ENCODE measurements around the gene GUCY1A2. TPM values are rescaled to one million over a fixed set of nuclear protein-coding genes. Genes with fewer than 3 reads are reported as not detected.

GUCY1A2 gene
- total RNA-seq, 4 donors from 2014 or later: 0.19 to 2.1 (median 0.86) TPM

- Histone ChIP-seq H3K27me3 (no peaks in the 10 kb centered on the region), H3K4me3 (no peak overlapping the region), H3K4me1 (peaks cover 0 to 8% (median 0%) of the 10 kb centered on the region in 3 donors), H3K9me3 (no peaks in the 10 kb centered on the region), H3K36me3 (no peaks in the 10 kb centered on the region), H3K27ac (no peak overlapping the region)
- WGBS, 2 donors: 33 to 34% methylated on average over 5 of the region's 5 CpGs
- intact Hi-C loops (cut with DNase I): loop anchor here (10.0 kb wide), 1 partner anchor 300 kb away; no protein-coding TSS in a partner anchor
- DNase-seq: no peak
- TF ChIP-seq POLR2A (IDR thresholded peaks at IDR 0.05) (no peak), CTCF (IDR thresholded peaks at IDR 0.05) (no peak)
Observed at GRCh38 chr11:106724293-106724892, 293.9 kb downstream of the GUCY1A2 start.

DNA sequence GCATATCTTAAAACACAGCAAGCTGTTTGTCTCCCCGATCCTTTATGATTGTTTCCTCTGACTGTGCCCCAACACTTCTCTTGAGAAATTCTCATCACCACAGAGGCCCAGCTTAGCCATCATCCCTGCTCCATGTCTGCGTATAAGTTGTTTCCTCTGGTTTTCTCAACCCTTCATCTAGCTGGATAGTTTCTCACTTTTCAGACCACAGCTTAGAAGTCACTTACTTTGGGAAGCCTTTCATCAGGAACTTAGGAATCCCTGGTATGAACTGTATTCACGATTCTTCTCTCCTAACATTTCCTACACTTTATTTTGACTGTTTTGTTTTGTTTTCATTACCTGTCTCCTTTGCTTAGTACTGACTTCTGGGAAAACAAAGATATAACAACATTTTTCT, 295.2 kb downstream of the GUCY1A2 start:
- no peaks in the 10 kb centered on the region for H3K27me3 ChIP-seq
- intact Hi-C loops (cut with DNase I): loop anchor here (10.0 kb wide), 1 partner anchor 302 kb away; no protein-coding TSS in a partner anchor

GRCh38 chr11:106717222-106717621, 301.1 kb downstream of the GUCY1A2 start:
- no peak for TF ChIP-seq POLR2A (IDR thresholded peaks at IDR 0.05)
- TF ChIP-seq CTCF (IDR thresholded peaks at IDR 0.05): no peak
- intact Hi-C loops (cut with DNase I): no loop called here
- 57 to 79% methylated on average over 2 of the region's 2 CpGs for WGBS, 2 donors

More for the DNA sequence above, 295.2 kb downstream of the GUCY1A2 start:
- H3K4me3 ChIP-seq: no peak overlapping the region
- WGBS, 2 donors: 80 to 81% methylated on average over 3 of the region's 3 CpGs
- TF ChIP-seq CTCF (IDR thresholded peaks at IDR 0.05) (no peak), POLR2A (IDR thresholded peaks at IDR 0.05) (no peak)
- H3K9me3 ChIP-seq: no peaks in the 10 kb centered on the region
- DNase-seq: no peak
- no peaks in the 10 kb centered on the region for H3K36me3 ChIP-seq
- peaks cover 0 to 8% (median 0%) of the 10 kb centered on the region in 3 donors for H3K4me1 ChIP-seq
- no peak overlapping the region for H3K27ac ChIP-seq

GRCh38 chr11:106714199-106714598, 304.1 kb downstream of the GUCY1A2 start:
- Histone ChIP-seq H3K27ac (no peak overlapping the region), H3K9me3 (no peaks in the 10 kb centered on the region), H3K4me3 (no peak overlapping the region), H3K27me3 (no peaks in the 10 kb centered on the region), H3K36me3 (no peaks in the 10 kb centered on the region), H3K4me1 (no peaks in the 10 kb centered on the region)
- 64 to 85% methylated on average over 1 of the region's 1 CpG for WGBS, 2 donors
- intact Hi-C loops (cut with DNase I): no loop called here
- DNase-seq: no peak
- TF ChIP-seq CTCF (IDR thresholded peaks at IDR 0.05) (no peak), POLR2A (IDR thresholded peaks at IDR 0.05) (no peak)

More at GRCh38 chr11:106717222-106717621, 301.1 kb downstream of the GUCY1A2 start:
- Histone ChIP-seq H3K4me1 (no peaks in the 10 kb centered on the region), H3K36me3 (no peaks in the 10 kb centered on the region), H3K4me3 (no peak overlapping the region), H3K9me3 (no peaks in the 10 kb centered on the region), H3K27me3 (no peaks in the 10 kb centered on the region), H3K27ac (no peak overlapping the region)
- no peak for DNase-seq

- Histone ChIP-seq H3K4me3 (no peak overlapping the region), H3K27me3 (no peaks in the 10 kb centered on the region), H3K27ac (no peak overlapping the region), H3K4me1 (peaks cover 0 to 12% (median 0%) of the 10 kb centered on the region in 3 donors), H3K9me3 (no peaks in the 10 kb centered on the region), H3K36me3 (no peaks in the 10 kb centered on the region)
- TF ChIP-seq POLR2A (IDR thresholded peaks at IDR 0.05): no peak
- TF ChIP-seq CTCF (IDR thresholded peaks at IDR 0.05): no peak
- no peak for DNase-seq
- WGBS, 2 donors: 73 to 96% methylated on average over 7 of the region's 7 CpGs
- intact Hi-C loops (cut with DNase I): no loop called here
Observed at GRCh38 chr11:106708348-106708747, 309.9 kb downstream of the GUCY1A2 start.
